Endodermal cell (in vitro differentiated cells): ENCODE data around the gene IDH2. TPM values are rescaled to one million over a fixed set of nuclear protein-coding genes. Genes with fewer than 3 reads are reported as not detected.
"Not testable (repeated sequence)": the region's sequence is repeated elsewhere in the genome, so short reads cannot be mapped to it uniquely, and the experiment has no call there.

ENCODE experiments used
- DNase-seq: peaks from one replicate; pipeline ENCODE4 v3.0.0-alpha.2; 2017
- H3K27ac ChIP-seq: 2 replicates; pipeline ENCODE4 v1.5.1; 2013; ENCODE audit warnings: mild to moderate bottlenecking, low read depth, low read length, moderate library complexity
- H3K27me3 ChIP-seq: 2 replicates; pipeline ENCODE4 v1.6.1; 2013; ENCODE audit warnings: mild to moderate bottlenecking, low read length, moderate library complexity; ENCODE audit not compliant: insufficient read depth, control insufficient read depth, poor library complexity, severe bottlenecking
- H3K36me3 ChIP-seq: 2 replicates; pipeline ENCODE4 v1.7.0; 2013; ENCODE audit warnings: mild to moderate bottlenecking, low read length, moderate library complexity; ENCODE audit not compliant: control insufficient read depth, insufficient read depth
- H3K4me1 ChIP-seq: one replicate; pipeline ENCODE4 v1.7.0; 2013; ENCODE audit warnings: low read length; ENCODE audit not compliant: control insufficient read depth, insufficient read depth
- H3K4me3 ChIP-seq: 2 replicates; pipeline ENCODE4 v1.5.1; 2013; ENCODE audit warnings: mild to moderate bottlenecking, low read length, moderate library complexity
- H3K9ac ChIP-seq: 2 replicates; pipeline ENCODE4 v1.6.1; 2013; ENCODE audit warnings: mild to moderate bottlenecking, low read length, moderate library complexity; ENCODE audit not compliant: poor library complexity, severe bottlenecking; ENCODE audit errors: extremely low read depth
- H3K9me3 ChIP-seq: 2 replicates; pipeline ENCODE4 v1.6.1; 2013; ENCODE audit warnings: mild to moderate bottlenecking, low read length, moderate library complexity; ENCODE audit not compliant: control insufficient read depth
- H3K27ac Mint-ChIP-seq: 2 replicates; pipeline ENCODE4 v1.8.0; 2020; ENCODE audit warnings: mixed read lengths
- H3K27me3 Mint-ChIP-seq: 2 replicates; pipeline ENCODE4 v1.8.0; 2021; ENCODE audit warnings: mild to moderate bottlenecking, mixed read lengths; ENCODE audit not compliant: insufficient read depth
- H3K36me3 Mint-ChIP-seq: 2 replicates; pipeline ENCODE4 v1.8.0; 2020; ENCODE audit warnings: low read depth, mixed read lengths
- H3K4me1 Mint-ChIP-seq: 2 replicates; pipeline ENCODE4 v1.8.0; 2020; ENCODE audit warnings: mixed read lengths
- H3K4me3 Mint-ChIP-seq: 2 replicates; pipeline ENCODE4 v1.8.0; 2020; ENCODE audit warnings: mild to moderate bottlenecking, moderate library complexity, mixed read lengths
- H3K9me3 Mint-ChIP-seq: 2 replicates; pipeline ENCODE4 v1.8.0; 2020; ENCODE audit warnings: mild to moderate bottlenecking, mixed read lengths
- WGBS, 2 experiments: methylation state at CpG; one replicate each; pipeline versions ENCODE4 v1.1.5 to v1.1.7; 2013; ENCODE audit warnings: missing lambda C conversion rate in 2 of 2, mixed read lengths in 1 of 2; ENCODE audit not compliant: insufficient coverage in 1 of 2, insufficient read length in 1 of 2; 5-methylcytosine and 5-hydroxymethylcytosine counted together
- total RNA-seq, 2 donors: library from RNA; stranded (reverse); fragmentation: NEBNext Ultra II Directional in 1 of 2; extraction: Animal tissue kit (Norgen Biotek cat#: 25700) in 1 of 2; gene quantifications; 2 replicates in 1 of 2; 3 replicates in 1 of 2; pipeline ENCODE4 v1.2.1, GENCODE V29; 2021
- TF ChIP-seq, protein P1 (sequence below): fragments of 200-600 bp; sonication (generic); conservative IDR thresholded peaks from 2 replicates; pipeline ENCODE4 v1.5.0; 2021; ENCODE audit warnings: antibody characterized with exemption, mild to moderate bottlenecking

Gene IDH2
- total RNA-seq, 2 donors from 2014 or later, result 27.0 to 50.8 TPM

DNA sequence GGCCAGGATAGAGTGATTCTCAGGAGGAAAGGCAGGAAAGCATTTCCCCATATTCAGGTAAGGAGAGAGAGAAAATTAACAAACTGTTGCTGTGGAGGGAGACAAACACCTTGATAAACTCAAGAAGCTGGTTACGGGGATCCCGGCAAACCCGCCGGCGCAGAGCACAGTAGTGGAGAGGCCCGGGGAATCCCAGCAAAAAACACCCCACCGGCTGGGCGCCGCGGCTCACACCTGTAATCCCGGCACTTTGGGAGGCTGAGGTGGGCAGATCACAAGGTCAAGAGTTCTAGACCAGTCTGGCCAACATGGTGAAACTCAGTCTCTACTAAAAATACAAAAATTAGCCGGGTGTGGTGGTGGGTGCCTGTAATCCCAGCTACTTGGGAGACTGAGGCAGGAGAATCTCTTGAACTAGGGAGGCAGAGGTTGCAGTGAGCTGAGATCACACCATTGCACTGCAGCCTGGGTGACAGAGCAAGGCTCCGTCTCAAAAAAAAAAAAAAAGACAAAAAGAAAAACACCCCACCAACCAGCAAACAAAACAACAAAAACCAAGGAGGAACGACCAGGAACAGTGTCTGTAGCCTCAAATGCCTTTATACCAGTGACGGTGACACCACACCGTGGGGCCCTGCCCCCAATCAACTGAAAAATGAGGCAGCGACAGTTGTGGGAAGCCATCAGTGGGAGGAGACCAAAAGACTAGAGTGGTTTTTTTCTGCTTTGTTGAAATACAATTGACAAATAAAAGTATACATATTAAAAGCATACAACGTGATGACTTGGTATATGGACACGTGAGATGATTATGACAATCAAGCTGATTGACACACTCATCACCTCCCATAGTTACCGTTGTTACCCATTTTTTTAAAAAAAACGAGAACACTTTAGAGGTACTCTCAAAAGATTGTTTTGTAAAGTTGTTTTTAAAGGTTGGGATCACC is 40.2 kb upstream of the IDH2 start:
- TF ChIP-seq, protein P1, sequence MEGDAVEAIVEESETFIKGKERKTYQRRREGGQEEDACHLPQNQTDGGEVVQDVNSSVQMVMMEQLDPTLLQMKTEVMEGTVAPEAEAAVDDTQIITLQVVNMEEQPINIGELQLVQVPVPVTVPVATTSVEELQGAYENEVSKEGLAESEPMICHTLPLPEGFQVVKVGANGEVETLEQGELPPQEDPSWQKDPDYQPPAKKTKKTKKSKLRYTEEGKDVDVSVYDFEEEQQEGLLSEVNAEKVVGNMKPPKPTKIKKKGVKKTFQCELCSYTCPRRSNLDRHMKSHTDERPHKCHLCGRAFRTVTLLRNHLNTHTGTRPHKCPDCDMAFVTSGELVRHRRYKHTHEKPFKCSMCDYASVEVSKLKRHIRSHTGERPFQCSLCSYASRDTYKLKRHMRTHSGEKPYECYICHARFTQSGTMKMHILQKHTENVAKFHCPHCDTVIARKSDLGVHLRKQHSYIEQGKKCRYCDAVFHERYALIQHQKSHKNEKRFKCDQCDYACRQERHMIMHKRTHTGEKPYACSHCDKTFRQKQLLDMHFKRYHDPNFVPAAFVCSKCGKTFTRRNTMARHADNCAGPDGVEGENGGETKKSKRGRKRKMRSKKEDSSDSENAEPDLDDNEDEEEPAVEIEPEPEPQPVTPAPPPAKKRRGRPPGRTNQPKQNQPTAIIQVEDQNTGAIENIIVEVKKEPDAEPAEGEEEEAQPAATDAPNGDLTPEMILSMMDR, result no peak
- peaks cover 3% of the 10 kb centered on the region for H3K9me3 ChIP-seq
- H3K4me3 ChIP-seq, result no peak overlapping the region
- H3K36me3 ChIP-seq, result no peaks in the 10 kb centered on the region
- H3K27ac Mint-ChIP-seq, result no peak overlapping the region
- H3K27me3 ChIP-seq, result no peaks in the 10 kb centered on the region
- no peaks in the 10 kb centered on the region for H3K36me3 Mint-ChIP-seq
- H3K9ac ChIP-seq, result no peak overlapping the region
- no peak for DNase-seq
- no peaks in the 10 kb centered on the region for H3K9me3 Mint-ChIP-seq
- WGBS, 2 experiments, result 83 to 84% methylated on average over 13 to 21 of the region's 21 CpGs
- no peak overlapping the region for H3K27ac ChIP-seq
- H3K4me3 Mint-ChIP-seq, result no peak overlapping the region
- no peaks in the 10 kb centered on the region for H3K4me1 Mint-ChIP-seq
- H3K27me3 Mint-ChIP-seq, result no peaks in the 10 kb centered on the region
- no peaks in the 10 kb centered on the region for H3K4me1 ChIP-seq

DNA sequence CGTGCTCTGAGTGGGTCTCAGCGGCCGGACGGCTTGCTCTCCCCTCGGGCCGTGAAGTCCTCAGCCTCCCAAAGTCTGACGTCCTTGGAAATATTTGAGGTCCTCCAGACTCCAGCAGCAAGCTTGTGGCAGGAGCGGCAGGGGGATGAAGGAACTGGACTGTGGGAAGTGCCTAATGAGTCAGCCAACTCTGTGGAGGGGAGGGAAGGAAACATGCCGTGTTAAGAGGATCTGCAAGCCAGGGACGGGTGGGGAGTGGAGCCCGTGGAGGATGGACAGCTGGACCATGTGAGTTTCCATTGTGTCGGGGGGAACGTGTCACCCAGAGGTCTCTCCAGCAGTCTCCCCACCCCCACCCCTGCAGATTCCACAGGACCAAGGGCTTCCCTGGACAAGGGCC is 39.4 kb upstream of the IDH2 start:
- H3K4me1 Mint-ChIP-seq, result no peaks in the 10 kb centered on the region
- H3K4me3 Mint-ChIP-seq, result no peak overlapping the region
- H3K9me3 ChIP-seq, result peaks cover 3% of the 10 kb centered on the region
- TF ChIP-seq, protein P1, result no peak
- no peaks in the 10 kb centered on the region for H3K36me3 ChIP-seq
- H3K27me3 Mint-ChIP-seq, result no peaks in the 10 kb centered on the region
- DNase-seq, result no peak
- no peak overlapping the region for H3K4me3 ChIP-seq
- H3K9ac ChIP-seq, result no peak overlapping the region
- WGBS, 2 experiments, result 86 to 93% methylated on average over 4 to 13 of the region's 13 CpGs
- no peak overlapping the region for H3K27ac Mint-ChIP-seq
- H3K27ac ChIP-seq, result no peak overlapping the region
- no peaks in the 10 kb centered on the region for H3K9me3 Mint-ChIP-seq
- no peaks in the 10 kb centered on the region for H3K36me3 Mint-ChIP-seq
- no peaks in the 10 kb centered on the region for H3K4me1 ChIP-seq
- no peaks in the 10 kb centered on the region for H3K27me3 ChIP-seq

DNA sequence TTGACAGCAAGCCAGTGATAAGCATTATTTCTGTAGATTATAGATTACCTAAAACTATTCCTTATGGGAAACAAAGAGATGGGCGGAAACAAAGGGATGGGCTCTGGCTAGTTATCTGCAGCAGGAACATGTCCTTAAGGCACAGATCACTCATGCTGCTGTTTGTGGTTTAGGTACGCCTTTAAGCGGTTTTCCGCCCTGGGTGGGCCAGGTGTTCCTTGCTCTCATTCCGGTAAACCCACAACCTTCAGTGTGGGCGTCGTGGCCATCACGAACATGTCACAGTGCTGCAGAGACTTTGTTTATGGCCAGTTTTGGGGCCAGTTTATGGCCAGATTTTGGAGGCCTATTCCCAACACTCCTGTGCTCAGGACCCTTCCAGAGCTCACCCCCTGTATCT is 37.3 kb upstream of the IDH2 start:
- H3K36me3 Mint-ChIP-seq, H3K27me3 ChIP-seq, H3K36me3 ChIP-seq, H3K27me3 Mint-ChIP-seq, DNase-seq, H3K9me3 ChIP-seq, H3K4me1 ChIP-seq, H3K4me1 Mint-ChIP-seq, H3K9me3 Mint-ChIP-seq, H3K4me3 ChIP-seq, H3K9ac ChIP-seq, H3K4me3 Mint-ChIP-seq, H3K27ac Mint-ChIP-seq, H3K27ac ChIP-seq: not testable (repeated sequence)
- WGBS, 2 experiments, result 92 to 98% methylated on average over 6 to 8 of the region's 8 CpGs
